HG03354 (cell line): ENCODE measurements around the gene YIF1B.

Experiments
- ATAC-seq: cut with Tn5 transposase; IDR thresholded peaks from one replicate; pipeline ENCODE4 v1.9.1; 2021; ENCODE audit warnings: mild to moderate bottlenecking; ENCODE audit not compliant: unreplicated experiment, poor library complexity, severe bottlenecking

The YIF1B gene

DNA sequence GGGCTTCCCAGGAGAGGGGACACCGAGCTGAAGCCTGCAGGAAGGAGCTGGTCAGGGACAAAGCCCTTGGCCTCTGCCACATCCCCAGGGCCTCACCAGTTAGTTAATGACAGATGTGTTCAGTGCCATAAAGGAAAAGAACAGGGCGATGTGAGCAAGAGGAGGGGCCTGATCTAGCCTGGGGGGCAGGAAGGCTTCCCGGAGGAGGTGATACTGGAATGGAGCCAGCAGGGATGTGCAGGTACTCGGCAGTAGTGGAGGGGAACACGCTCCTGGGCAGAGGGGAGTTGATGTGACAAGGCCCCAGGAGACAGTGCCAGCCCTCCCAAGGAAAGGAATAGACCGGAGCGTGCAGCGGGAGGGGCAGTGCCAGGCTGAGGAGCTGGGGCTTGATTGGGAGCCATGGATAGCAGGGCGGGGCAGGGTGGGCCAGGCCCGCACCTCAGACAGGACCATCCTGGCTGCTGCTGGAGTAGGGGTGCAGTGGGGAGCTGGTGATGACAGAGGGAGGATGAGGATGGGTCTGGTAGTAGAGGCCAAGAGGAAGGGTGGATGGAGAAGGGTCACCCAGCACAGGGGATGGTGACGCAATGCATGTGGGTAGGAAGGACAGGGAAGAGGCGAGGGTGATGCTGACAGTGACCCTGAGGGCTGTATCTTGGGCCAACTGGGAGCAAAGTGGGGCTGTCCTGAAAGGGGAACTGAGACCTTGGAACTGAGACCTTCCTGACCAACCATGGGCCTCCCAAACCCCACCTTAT is 7.6 kb downstream of the YIF1B start:
- ATAC-seq, result no peak

DNA sequence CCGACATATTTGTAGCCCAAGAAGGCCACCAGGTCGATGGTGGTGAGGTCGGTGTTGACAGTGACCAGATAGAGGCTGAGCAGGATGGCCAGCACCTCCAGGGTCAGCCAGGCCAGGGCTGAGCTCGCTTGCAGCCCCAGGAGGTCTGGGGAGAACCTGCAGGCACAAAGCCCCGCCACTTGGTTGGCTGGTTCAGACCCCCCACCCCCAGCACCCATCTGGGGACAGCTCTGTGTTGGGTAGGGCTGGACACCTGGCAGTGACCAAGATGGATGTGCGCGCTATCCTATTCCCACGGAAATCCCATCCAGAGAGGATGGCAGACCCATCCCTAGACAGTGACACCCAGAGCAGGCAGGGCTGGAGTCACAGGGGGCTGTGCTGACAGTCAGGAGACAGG is 8.2 kb downstream of the YIF1B start:
- no peak for ATAC-seq

DNA sequence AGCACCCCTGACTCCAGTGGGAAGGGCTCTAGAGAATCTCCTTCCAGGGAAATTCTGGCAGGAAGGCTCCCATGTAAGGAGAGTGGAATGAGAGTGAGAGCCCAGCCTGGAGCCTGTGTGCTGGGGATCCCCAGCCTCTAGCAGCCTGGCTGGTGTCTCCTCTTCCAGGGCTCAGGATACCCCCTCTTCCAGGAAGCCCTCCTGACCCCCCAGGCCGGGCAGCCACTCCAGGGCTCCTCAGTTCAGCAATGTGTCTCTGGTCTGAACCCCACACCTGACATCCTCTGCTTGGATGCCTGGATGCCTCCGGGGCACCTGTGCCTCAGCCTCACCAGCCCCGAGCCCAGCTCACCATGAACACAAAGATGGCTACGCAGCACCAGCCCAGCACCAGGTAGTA is 8.7 kb downstream of the YIF1B start:
- no peak for ATAC-seq

DNA sequence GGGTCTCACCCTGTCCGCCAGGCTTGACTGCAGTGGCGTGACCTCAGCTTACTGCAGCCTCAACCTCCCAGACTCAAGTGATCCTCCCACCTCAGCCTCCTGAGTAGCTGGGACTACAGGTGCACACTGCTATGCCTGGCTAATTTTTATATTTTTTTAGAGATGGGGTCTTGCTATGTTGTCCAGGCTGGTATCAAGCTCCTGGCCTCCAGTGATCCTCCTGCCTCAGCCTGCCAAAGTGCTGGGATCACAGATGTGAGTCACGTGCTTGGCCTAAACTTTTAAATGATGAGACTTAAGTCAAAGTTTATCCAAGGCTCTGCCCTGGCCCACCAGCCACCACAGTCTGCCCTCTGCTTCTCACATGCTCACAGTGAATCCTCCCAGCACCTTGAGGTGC is 9.5 kb downstream of the YIF1B start:
- ATAC-seq, result no peak

DNA sequence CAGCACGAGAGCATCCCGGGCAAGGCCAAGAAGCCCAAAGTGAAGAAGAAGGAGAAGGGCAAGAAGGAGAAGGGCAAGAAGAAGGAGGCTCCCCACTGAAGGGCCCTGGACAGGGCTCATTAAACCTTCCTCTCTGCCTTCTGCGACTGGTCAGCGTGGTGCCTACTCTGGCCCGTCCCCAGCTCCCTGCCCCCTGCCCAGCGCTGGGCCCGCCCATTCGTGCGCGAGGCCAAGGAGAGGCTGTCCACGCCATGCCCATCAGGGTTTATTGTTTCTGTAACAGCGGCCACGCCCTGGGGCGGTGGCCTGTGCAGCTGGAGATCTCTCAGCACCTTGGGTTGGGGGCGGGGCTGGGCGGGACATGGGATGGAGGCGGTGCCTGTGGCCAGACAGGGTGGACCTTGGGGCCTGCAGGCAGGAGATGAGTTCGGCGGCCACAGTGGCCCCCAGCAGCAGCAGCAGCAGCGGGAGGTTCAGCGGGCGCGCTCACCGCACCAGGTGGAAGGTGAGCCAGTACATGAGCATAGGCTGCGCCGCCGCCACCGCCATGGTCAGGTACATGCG is 10.8 kb downstream of the YIF1B start:
- ATAC-seq, result no peak

DNA sequence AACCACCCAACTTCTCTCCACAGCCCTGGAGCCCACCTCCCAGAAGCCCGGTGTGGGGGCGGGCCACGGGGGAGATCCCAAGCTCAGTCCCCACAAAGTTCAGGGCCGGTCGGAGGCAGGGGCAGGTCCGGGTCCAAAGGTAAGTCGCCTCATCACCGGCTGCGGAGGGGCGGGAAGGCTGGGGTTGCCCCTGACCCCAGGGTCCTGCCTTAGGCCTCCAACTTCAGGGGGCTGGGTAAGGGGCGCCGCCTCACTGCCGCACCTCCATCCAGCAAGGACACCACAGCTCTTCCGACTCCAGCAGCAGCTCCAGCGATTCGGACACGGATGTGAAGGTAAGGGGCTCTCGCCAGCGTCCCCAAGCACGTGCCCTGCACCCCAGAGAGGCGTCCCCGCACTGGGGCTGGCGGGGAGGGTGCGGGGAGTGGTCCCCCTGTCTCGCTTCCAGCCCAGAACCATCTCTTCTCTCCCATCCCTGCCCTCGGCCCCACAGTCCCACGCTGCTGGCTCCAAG is 11.3 kb downstream of the YIF1B start:
- no peak for ATAC-seq

DNA sequence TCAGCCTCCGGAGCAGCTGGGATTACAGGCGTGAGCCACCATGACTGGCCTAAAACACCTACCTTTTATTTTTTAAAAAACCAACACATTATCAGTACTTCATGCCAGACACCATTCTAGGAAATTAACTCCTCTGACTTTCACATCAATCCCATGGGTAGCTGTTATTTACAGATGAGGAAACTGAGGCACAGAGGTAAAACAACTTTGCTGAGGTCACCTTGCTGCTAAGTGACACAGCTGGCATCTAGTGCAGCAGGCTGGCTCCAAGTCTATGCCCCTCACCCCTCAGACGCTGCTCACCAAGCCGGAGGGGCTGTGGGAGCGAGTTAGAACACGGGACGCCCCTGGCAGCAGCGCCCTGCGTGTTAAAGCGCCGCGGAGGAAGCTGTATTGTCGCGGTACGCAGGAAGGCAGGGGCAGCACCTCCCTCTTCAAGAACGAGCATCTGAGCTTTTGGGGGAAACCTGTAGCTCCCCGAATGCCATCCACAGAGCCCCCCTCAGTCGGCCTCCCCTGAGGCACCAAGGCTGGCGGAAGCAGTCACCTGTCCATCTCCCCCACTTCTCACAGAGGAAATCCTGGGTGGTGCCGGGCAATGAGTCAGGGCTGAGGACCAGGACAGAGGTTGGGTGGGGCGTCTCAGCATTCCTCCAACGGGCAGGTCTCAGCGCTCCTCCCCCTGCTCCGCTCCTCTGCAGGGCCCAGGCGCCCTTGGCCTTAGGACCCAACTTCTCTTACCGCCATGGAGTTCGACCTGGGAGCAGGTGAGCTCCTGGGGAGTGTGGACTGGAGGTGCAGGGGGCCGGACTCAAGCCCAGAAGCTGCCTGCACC is 12.0 kb downstream of the YIF1B start, which contains the start of gene C19orf33:
C19orf33 (plus strand) TSS at position 735 of the 835 bp plus-strand sequence; CDS start at position 746, 11 bp downstream.
- no peak for ATAC-seq

DNA sequence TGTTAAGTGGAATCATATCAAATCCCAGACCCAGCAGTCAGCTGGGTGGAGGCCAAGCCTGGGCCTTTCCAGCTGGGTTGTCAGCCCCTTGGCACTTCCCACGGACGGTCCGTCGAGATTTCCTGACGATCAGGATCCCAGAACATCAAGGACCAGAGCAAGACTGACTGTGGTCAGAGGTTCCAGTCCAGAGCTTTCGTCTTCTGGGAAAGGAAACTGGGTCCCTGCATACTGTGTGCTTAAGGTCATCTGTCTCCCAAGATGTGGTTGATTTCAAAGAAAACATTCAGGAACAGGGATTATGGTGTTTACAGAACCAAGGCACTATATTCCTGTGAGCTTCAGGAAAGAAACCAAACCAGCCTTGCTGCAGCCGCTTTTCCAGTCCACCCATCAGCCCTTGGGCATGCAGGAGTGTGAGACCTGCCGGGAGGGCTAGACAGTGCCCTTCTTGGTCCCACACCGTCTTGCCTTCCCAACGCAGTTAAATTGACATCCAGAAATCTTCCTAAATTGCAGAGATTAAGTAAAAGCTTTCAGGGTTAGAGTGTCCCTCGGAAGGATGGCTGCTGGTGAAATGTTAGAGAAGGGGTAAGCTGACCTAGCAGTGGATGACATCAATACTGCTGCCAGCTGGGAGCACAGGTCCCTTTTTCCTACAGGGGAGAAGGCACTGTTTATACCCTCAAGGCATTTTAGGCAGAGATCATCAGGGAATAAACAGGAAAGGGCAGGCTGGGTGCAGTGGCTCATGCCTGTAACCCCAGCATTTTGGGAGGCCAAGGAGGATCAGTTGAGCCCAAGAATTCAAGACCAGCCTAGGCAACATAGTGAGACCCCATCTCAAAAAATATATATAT is 16.7 kb downstream of the YIF1B start:
- no peak for ATAC-seq

DNA sequence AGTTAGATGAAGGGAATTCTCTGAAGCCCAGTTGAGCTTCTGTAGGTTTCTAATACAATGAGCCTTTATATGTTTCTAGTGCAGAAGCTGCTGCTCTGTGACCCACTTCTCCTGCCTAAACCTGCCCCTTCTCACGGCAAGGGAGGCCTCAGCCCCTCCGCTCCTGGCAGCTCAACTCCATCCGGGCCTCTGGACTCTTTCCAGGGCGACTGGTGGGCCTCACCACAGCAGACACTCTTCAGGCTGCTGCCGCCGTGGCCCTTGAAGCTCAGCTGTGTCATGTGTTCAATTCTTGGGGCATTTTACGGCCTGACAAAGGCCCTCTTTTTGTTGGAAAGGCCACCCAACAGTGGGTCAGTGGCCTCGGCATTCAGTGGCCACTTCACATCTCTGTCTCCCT is 21.7 kb downstream of the YIF1B start:
- ATAC-seq, result no peak

DNA sequence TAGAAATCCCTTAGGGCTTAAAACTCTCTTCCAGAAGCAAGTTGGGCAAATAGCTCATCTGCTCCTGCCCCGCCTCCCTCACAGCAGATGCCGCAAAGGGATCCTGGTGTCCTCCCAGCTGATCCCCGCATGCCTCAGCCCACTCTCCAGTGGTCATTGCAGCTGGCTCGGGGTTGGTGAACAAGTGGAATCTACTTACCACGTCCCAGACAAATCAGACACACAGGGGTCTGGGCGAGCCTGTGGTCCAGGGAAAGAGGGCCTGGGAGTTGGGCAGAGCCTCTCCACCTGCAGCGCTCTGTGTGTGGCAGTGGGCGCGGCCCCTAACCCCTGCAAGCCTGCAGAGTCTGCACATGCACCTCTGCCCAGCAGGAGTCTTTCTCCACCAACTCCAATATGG is 22.5 kb downstream of the YIF1B start:
- no peak for ATAC-seq

DNA sequence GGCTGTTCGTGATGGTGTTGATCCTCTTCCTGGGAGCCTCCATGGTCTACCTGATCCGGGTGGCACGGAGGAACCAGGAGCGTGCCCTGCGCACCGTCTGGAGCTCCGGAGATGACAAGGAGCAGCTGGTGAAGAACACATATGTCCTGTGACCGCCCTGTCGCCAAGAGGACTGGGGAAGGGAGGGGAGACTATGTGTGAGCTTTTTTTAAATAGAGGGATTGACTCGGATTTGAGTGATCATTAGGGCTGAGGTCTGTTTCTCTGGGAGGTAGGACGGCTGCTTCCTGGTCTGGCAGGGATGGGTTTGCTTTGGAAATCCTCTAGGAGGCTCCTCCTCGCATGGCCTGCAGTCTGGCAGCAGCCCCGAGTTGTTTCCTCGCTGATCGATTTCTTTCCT is 23.9 kb downstream of the YIF1B start:
- ATAC-seq, result no peak

DNA sequence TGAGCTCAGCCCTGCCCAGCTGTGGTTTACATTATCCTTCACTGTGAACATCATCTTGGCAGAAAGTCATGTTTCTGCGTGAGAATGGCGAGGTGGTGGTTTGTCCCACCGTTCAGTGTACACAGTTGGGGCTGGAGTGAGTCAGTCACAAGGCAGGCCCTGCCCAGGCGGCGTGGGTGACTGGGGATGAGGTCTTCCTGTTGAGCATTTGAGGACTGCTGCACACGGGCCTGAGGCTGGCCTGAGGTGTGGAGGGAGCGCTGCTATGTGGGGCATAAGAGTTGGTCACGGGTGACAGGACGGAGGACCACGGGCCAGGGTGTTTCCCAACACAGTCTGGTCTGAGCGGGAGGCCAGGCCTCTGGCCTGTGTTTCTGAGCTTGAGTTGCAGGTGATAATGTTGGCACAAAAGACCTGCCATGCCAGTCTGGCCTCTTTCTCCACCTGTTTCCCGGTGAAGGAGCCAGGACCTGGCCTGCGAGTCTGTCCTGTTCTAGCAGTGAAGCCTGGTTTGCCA is 25.1 kb downstream of the YIF1B start:
- no peak for ATAC-seq

DNA sequence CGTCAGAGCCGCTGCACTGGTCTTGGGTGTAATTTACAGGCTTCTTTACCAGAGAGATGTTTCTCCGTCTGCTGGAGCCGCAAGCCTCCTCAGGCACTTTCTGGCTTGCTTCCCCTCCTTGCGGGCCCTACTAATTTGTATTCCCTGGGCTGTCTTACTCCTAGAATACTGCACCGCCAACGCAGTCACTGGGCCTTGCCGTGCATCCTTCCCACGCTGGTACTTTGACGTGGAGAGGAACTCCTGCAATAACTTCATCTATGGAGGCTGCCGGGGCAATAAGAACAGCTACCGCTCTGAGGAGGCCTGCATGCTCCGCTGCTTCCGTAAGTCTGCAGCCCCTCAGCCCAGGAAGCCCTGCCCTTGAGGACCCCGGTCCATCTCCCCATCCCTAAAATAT is 25.8 kb downstream of the YIF1B start:
- no peak for ATAC-seq

DNA sequence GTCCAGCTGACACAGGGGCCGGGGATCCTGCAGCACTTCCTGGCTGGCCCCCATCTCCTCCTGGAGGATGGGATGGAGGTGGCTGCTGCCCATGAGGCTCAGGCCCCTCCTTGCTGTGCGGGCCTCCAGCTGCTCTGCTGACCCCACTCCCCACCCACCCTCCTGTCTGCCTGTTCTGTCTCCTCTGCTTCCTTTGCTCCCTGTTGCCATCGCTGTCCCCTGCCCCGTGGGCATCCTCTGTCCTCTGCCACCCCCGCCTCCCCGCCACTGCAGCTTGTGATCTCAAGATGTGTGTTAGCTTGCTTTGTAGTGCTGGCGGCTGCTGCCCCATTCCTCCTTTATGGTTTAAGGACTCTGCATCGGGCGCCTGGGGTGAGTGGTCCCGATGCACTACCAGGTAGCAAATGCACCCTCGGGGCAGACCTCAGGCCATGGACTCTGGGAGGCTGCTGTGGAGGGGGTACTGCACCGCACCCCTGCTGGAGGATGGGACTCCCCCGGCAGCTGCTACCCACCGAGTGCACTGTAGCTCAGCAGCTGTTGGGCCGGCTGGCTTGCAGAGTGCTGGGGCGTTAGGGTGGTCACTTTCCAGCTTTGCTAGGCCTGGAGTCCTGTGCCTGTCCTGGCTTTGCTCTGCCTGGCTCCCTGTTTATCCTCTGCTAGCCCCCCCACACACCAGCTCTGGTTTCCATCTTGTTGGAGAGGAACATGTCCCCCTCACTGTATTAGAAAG is 27.5 kb downstream of the YIF1B start:
- no peak for ATAC-seq

DNA sequence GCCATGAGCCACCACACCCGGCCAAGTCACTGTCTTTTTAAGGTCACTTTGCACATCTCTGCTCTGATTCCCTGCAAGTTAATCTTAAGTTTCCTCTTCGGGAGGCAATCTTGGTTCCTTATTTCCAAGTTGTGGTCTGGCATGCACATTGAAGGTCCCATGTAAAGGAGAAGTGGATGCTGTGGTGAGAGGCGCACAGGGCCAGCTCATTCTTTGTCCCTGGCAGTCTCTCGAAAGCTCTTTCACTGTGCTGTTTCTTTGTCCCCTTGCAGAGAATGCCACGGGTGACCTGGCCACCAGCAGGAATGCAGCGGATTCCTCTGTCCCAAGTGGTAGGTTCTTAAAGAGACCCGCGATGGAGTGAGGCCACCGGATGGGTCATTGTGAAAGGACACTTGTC is 28.1 kb downstream of the YIF1B start:
- ATAC-seq, result no peak

DNA sequence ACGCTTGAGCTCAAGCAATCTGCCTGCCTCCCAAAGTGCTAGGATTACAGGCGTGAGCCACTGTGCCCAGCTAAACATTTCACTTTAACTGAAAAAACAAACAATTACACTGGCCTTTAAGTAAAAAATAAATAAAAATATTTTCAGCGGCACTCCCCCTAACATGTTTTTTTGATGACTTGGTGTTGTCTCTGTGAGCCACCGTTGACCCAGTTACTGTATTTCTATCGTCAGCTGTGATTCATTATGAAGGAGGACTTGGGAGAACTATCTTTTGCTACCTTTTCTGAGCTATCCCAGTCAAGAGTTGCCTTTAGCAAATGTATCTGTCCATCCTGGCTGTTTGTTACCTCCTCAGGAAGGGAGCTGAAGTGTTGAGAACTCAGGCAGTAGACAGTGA is 30.2 kb downstream of the YIF1B start:
- ATAC-seq, result no peak

DNA sequence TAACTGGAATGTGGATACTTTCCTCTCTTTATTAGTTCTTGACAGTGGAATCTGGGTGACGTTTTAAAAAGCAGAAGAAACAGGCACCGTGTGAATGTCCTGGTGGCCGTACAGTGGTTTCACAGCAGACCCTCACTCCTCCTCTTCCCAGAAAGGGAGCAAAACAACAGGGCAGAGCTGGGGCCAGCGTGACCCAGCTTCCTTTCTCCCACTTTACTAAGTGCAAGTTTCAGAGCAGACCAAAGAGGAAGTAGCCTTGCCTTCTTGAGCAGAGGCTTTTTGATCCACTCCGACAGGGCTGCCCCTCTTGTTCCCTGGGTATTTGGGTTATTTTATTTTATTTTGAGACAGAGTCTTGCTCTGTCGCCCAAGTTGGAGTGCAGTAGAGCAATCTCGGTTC is 31.3 kb downstream of the YIF1B start:
- no peak for ATAC-seq

DNA sequence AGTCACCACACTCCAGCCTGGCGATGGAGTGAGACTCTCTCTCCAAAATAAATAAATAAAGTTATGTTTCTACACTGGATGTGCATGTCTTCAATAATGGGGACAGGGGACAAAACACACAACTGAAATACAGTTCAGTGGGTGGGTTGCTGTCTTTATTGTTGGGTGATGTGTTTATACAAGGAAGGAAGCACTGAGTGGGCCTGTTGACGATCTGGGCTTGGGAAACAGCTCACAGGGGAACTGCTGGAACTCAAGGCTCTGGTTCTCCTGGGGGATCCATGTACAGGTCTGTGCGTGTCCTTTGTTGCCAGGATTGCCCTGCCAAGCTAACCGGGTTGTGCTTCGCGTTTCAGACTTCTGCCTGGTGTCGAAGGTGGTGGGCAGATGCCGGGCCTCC is 32.5 kb downstream of the YIF1B start:
- ATAC-seq, result no peak
